Fibroblast of villous mesenchyme (primary cell): ENCODE results near the gene GSAP. TPM values are rescaled to one million over a fixed set of nuclear protein-coding genes. Genes with fewer than 3 reads are reported as not detected.
A peak's percentile ranks its signal among the peaks of the same experiment; 100 is the strongest.

Experiments used
- DNase-seq: peaks from one replicate; pipeline ENCODE4 v3.0.0-alpha.2; 2010; ENCODE audit warnings: low read depth
- H3K4me3 ChIP-seq: 2 replicates; pipeline ENCODE4 v1.5.1; 2011; ENCODE audit warnings: low read depth, mild to moderate bottlenecking, low read length
- CTCF ChIP-seq: IDR thresholded peaks from 2 replicates; pipeline ENCODE4 v1.5.1; 2012; ENCODE audit warnings: low read depth, mild to moderate bottlenecking, low read length; ENCODE audit not compliant: insufficient read depth
- total RNA-seq: library from RNA; depleted of rRNA; stranded (reverse); fragments of >200 nt; gene quantifications from 2 replicates; pipeline ENCODE4 v1.2.3, GENCODE V29; 2012

Gene GSAP
- total RNA-seq, 1 donor, result 13.8 TPM

- DNase-seq, result no peak
- TF ChIP-seq CTCF, result no peak
- no peak overlapping the region for H3K4me3 ChIP-seq
Observed at GRCh38 chr7:77450613-77451012, 34.5 kb upstream of the GSAP start.

- DNase-seq, result no peak
- TF ChIP-seq CTCF, result no peak
- no peak overlapping the region for H3K4me3 ChIP-seq
Observed at GRCh38 chr7:77450054-77450453, 33.9 kb upstream of the GSAP start.

DNA sequence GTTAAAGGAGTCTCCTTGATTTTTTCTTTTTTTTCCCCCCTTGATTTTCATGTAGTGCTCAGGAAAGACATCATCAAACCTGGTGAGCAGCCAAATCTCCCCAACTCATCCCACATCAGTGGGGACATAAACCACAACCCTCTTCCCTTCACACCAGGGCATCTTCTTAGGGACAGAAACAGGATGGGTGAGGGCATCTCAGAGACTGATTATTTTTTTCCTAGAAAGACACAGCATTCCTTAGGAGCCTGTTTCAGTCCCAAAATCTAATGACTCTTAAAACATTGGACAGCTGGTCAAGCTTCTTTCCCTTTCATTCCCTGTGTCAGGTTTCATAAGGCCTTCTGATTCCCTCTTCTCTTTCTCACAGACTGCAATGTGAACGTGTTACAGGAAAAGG is 31.5 kb upstream of the GSAP start:
- TF ChIP-seq CTCF, result no peak
- DNase-seq, result no peak
- H3K4me3 ChIP-seq, result no peak overlapping the region

DNA sequence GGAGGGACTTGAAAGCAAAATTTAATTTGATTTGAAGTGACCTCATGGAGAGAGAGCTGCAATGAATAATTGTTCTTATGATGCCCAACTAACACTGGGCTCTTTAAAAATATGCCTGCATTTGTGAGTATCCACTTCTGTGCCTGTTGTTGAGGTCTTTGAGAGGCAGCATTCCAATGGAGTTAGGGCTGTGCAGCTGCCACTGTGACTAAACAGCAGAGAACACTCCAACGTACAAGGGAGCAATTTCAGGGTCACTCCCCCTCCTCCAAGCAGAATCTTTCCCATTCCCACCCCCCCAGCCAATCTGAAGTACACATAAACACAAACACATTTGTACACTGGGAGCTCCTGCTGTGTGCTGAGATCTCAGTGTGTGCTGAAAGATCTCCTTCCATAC is 28.0 kb upstream of the GSAP start:
- no peak overlapping the region for H3K4me3 ChIP-seq
- DNase-seq, result peak; percentile 45
- no peak for TF ChIP-seq CTCF

DNA sequence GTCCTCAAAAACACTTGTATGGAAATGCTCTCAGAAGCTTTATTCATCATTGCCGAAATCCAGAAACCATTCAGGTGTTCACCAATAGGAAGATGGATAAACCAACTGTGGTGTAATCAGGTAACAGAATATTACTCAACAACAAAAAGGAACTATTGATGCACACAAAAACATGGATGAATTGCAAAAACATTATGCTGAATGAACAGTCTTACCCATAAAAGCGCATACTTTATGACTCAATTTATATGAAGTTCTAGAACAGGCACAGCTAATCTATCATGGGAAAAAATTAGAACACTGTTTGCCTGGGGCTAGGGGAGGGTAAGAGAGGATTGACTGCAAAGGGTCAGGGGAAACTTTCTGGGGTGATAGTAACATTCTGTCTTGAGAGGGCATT is 26.9 kb upstream of the GSAP start:
- DNase-seq, result no peak
- H3K4me3 ChIP-seq, result no peak overlapping the region
- TF ChIP-seq CTCF, result no peak

DNA sequence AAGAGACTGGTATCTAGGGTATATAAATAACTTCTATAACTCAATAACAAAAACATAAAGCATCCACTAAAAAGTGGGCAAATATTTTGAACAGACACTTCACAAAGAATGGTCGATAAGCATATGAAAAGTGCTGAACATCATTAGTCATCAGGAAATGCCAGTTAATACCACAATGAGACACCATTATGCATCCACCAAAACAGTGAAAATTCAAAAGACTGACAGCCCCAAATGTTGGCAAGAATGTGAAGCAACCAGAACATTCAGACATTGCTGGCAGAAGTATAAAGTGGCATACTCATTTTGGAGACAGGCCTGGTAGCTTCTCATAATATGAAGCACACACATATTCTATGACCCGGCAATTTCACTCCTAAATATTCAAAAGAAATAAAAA is 26.5 kb upstream of the GSAP start:
- DNase-seq, result no peak
- H3K4me3 ChIP-seq, result no peak overlapping the region
- no peak for TF ChIP-seq CTCF

GRCh38 chr7:77441046-77441445 is 24.9 kb upstream of the GSAP start:
- H3K4me3 ChIP-seq, result no peak overlapping the region
- no peak for DNase-seq
- TF ChIP-seq CTCF, result no peak
